HepG2 (cell line): ENCODE data around the gene BBS1. TPM values are rescaled to one million over a fixed set of nuclear protein-coding genes. Genes with fewer than 3 reads are reported as not detected.

Experiments
- ATAC-seq: fragments of 200-7000 bp; cut with Tn5 transposase; 3 replicates; pipeline ENCODE4 v1.9.1; 2020; ENCODE audit warnings: mild to moderate bottlenecking, moderate library complexity
- BruUV-seq: library from RNA; stranded (reverse); fragments of 400-500 nt; replicated peaks from 2 replicates; lab custom pipeline; 2021; lab: Mats Ljungman, UMichigan
- CTCF ChIA-PET: fragments of 300-600 bp; formaldehyde crosslinking; extraction: SDS; loops from one replicate; lab custom pipeline; 2021; ENCODE audit warnings: low total read pairs, inconsistent platforms, low intra/inter-chr PET ratio; lab: Yijun Ruan, JAX
- POLR2A ChIA-PET: fragments of 350-600 bp; sonication (Branson Sonifier 250); formaldehyde crosslinking; loops from one replicate; lab custom pipeline; 2020; ENCODE audit warnings: antibody characterized with exemption, inconsistent platforms; lab: Yijun Ruan, JAX
- DNase-seq: peaks from one replicate; pipeline ENCODE4 v3.0.0-alpha.2; 2015; ENCODE audit warnings: low spot score
- FAIRE-seq: peaks from 3 replicates; lab custom pipeline; 2011; peaks lifted over from hg19 to GRCh38; lab: Jason Lieb, UNC
- H2AFZ ChIP-seq: one replicate; pipeline ENCODE4 v1.6.1; 2011; ENCODE audit warnings: low read length, inconsistent platforms
- H3K27ac ChIP-seq: fragments of 300-600 bp; 3 replicates; pipeline ENCODE4 v1.8.0; 2011; ENCODE audit warnings: mixed run types, mild to moderate bottlenecking, mixed read lengths, low read length, inconsistent platforms; ENCODE audit not compliant: insufficient read depth; ENCODE audit errors: extremely low read length
- H3K27me3 ChIP-seq, 2 experiments: fragments of 200-600 bp in 1 of 2; 2 replicates in 1 of 2; 3 replicates in 1 of 2; pipeline versions ENCODE4 v1.6.0 to v1.8.0; 2011; ENCODE audit warnings: low read length in 2 of 2, mild to moderate bottlenecking in 2 of 2, moderate library complexity in 2 of 2, inconsistent platforms in 1 of 2; ENCODE audit not compliant: insufficient read depth in 2 of 2, control insufficient read depth in 1 of 2
- H3K36me3 ChIP-seq, 2 experiments: fragments of 200-600 bp in 1 of 2; replicated peaks in 1 of 2; 2 replicates in 1 of 2; 3 replicates in 1 of 2; pipeline versions ENCODE4 v1.5.1 to v1.8.0; 2011; ENCODE audit warnings: low read length in 2 of 2, inconsistent platforms in 1 of 2; ENCODE audit not compliant: insufficient read depth in 2 of 2, control insufficient read depth in 1 of 2
- H3K4me1 ChIP-seq: 2 replicates; pipeline ENCODE4 v1.5.1; 2012; ENCODE audit warnings: low read length, inconsistent platforms; ENCODE audit not compliant: insufficient read depth
- H3K4me2 ChIP-seq: 2 replicates; pipeline ENCODE4 v1.6.0; 2011; ENCODE audit warnings: low read depth, low read length, inconsistent platforms
- H3K4me3 ChIP-seq, 3 experiments: fragments of 200-600 bp in 1 of 3; sonication (generic), shearing (Covaris generic) in 1 of 3; replicated peaks in 1 of 3; 2 replicates each; pipeline ENCODE4 v1.5.1; 2011 to 2016; ENCODE audit warnings: low read length in 3 of 3, inconsistent platforms in 2 of 3, low read depth in 2 of 3, mild to moderate bottlenecking in 2 of 3, control low read depth in 1 of 3, mixed read lengths in 1 of 3; ENCODE audit not compliant: insufficient read depth in 1 of 3
- H3K79me2 ChIP-seq: one replicate; pipeline ENCODE4 v1.6.1; 2011; ENCODE audit warnings: low read length, inconsistent platforms; ENCODE audit not compliant: insufficient read depth
- H3K9ac ChIP-seq: 2 replicates; pipeline ENCODE4 v1.6.0; 2011; ENCODE audit warnings: mild to moderate bottlenecking, low read depth, low read length, inconsistent platforms; ENCODE audit not compliant: insufficient read depth
- H3K9me3 ChIP-seq: 2 replicates; pipeline ENCODE4 v1.5.1; 2012; ENCODE audit warnings: mild to moderate bottlenecking, low read length
- H4K20me1 ChIP-seq: 2 replicates; pipeline ENCODE4 v1.6.0; 2011; ENCODE audit warnings: inconsistent platforms, mild to moderate bottlenecking, low read length, moderate library complexity; ENCODE audit not compliant: insufficient read depth
- ADNP ChIP-seq: sonication (generic); formaldehyde crosslinking; IDR thresholded peaks from 2 replicates; pipeline ENCODE4 v1.4.0; 2020; ENCODE audit warnings: missing genetic modification reagents
- FOXA3 ChIP-seq: IDR thresholded peaks from 2 replicates; pipeline ENCODE4 v1.6.1; 2016; ENCODE audit warnings: missing genetic modification reagents, missing compliant biosample characterization
- HES4 ChIP-seq: sonication (generic); formaldehyde crosslinking; IDR thresholded peaks from 2 replicates; pipeline ENCODE4 v1.9.0; 2021; ENCODE audit warnings: mild to moderate bottlenecking, missing genetic modification reagents, borderline replicate concordance
- HOXA5 ChIP-seq: sonication (generic); formaldehyde crosslinking; IDR thresholded peaks from 2 replicates; pipeline ENCODE4 v1.4.0; 2020; ENCODE audit warnings: missing genetic modification reagents
- IRX3 ChIP-seq: sonication (generic); formaldehyde crosslinking; IDR thresholded peaks from 2 replicates; pipeline ENCODE4 v1.8.1; 2023; ENCODE audit warnings: mild to moderate bottlenecking, low read depth, missing genetic modification reagents, borderline replicate concordance
- KAT7 ChIP-seq: IDR thresholded peaks from 2 replicates; pipeline ENCODE4 v1.6.1; 2018; ENCODE audit warnings: borderline replicate concordance, missing compliant biosample characterization
- TMF1 ChIP-seq: sonication (generic); formaldehyde crosslinking; IDR thresholded peaks from 2 replicates; pipeline ENCODE4 v1.8.1; 2022; ENCODE audit warnings: low read depth, missing genetic modification reagents
- TP53 ChIP-seq: sonication (generic); formaldehyde crosslinking; conservative IDR thresholded peaks from 2 replicates; pipeline ENCODE4 v1.4.0; 2020; ENCODE audit warnings: missing genetic modification reagents
- ZMYM3 ChIP-seq: sonication (generic); formaldehyde crosslinking; IDR thresholded peaks from 2 replicates; pipeline ENCODE4 v1.5.1; 2020; ENCODE audit warnings: mild to moderate bottlenecking, missing genetic modification reagents
- ZNF264 ChIP-seq: sonication (generic); formaldehyde crosslinking; IDR thresholded peaks from 2 replicates; pipeline ENCODE4 v1.4.0; 2020; ENCODE audit warnings: missing genetic modification reagents
- ZNF629 ChIP-seq: sonication (generic); formaldehyde crosslinking; conservative IDR thresholded peaks from 2 replicates; pipeline ENCODE4 v1.5.0; 2020; ENCODE audit warnings: missing genetic modification reagents
- ZNF737 ChIP-seq: sonication (generic); formaldehyde crosslinking; IDR thresholded peaks from 2 replicates; pipeline ENCODE4 v1.5.0; 2020; ENCODE audit warnings: missing genetic modification reagents, mild to moderate bottlenecking, borderline replicate concordance
- ZNF878 ChIP-seq: sonication (generic); formaldehyde crosslinking; IDR thresholded peaks from 2 replicates; pipeline ENCODE4 v1.8.1; 2023; ENCODE audit warnings: mild to moderate bottlenecking, missing genetic modification reagents, moderate library complexity
- WGBS: methylation state at CpG from one replicate; pipeline ENCODE4 v1.1.6; 2017; ENCODE audit warnings: low lambda C conversion rate; 5-methylcytosine and 5-hydroxymethylcytosine counted together
- in situ Hi-C: cut with HindIII; loops from 2 replicates; pipeline ENCODE4 v1.10.0; 2017; ENCODE audit warnings: low pct_unique_long_range_greater_than_20kb; ENCODE audit not compliant: extremely low pct_ligation_motif_present
- intact Hi-C: fragments of 100-400 bp; cut with micrococcal nuclease; formaldehyde crosslinking; loops from one replicate; pipeline ENCODE4 v1.10.0; 2022; ENCODE audit not compliant: unreplicated experiment
- polyA plus RNA-seq, 8 experiments: library from polyadenylated mRNA; depleted of rRNA in 3 of 8; stranded (reverse) in 7 of 8; unstranded in 1 of 8; fragments of >200 nt; fragmentation: Illumina TruSeq in 4 of 8; extraction: Trizol in 4 of 8; gene quantifications; 2 replicates each; pipeline versions ENCODE4 v1.2.1 to v1.2.3, GENCODE V29; 2011 to 2016; ENCODE audit warnings: low read depth in 4 of 8, missing spikeins in 1 of 8, mixed read lengths in 1 of 8; ENCODE audit not compliant: insufficient read depth in 1 of 8
- total RNA-seq, 5 experiments: library from RNA; depleted of rRNA; stranded (reverse); fragments of >200 nt; fragmentation: Illumina TruSeq; extraction: Trizol; gene quantifications; 2 replicates each; pipeline ENCODE4 v1.2.3, GENCODE V29; 2016; ENCODE audit warnings: low read depth in 1 of 5
- TF ChIP-seq, protein P1 (sequence below): IDR thresholded peaks from 2 replicates; pipeline ENCODE4 v1.6.1; 2016; ENCODE audit warnings: low read depth
- TF ChIP-seq, protein P2 (sequence below): sonication (generic); formaldehyde crosslinking; IDR thresholded peaks from 2 replicates; pipeline ENCODE4 v1.4.0; 2020; ENCODE audit warnings: missing genetic modification reagents

BBS1 gene
- total and polyA plus RNA-seq, 2 of the 13 experiments (the other 11 are each of a cell fraction or from before 2014, with no cell fraction given): 11.7 to 14.1 TPM

DNA sequence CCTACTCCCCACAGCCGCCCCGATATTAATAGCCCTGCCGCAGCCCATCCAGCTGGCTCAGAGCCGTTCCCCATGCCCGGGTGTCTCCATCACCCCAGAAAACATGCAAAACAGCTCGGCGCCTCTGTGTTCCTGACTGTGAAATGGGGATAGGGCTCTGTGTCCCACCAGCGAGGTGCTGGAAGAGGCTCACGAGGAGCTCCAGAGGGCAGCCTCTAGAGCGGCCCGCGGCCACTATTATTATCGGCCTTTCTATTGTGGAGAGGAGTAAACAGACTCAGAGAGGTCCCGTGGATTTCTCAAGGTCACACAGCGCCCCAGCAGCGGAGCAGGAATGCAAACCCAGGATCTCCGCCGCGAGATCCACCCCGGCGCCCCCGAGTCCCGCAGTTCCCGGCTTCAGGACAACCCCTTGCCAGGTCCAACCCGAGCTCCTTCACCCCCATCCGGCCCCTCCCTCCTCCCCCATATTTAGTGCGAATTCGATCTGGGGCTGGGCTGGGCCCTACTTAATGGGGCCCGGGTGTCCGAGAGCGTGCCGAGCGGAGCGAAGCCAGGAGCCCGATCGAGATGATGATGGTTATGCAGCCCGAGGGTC is 36.0 kb downstream of the BBS1 start, which contains the start of gene ACTN3 (continued):
- TF ChIP-seq HOXA5 (CRISPR knock-in tag) (no peak), TMF1 (no peak)

DNA sequence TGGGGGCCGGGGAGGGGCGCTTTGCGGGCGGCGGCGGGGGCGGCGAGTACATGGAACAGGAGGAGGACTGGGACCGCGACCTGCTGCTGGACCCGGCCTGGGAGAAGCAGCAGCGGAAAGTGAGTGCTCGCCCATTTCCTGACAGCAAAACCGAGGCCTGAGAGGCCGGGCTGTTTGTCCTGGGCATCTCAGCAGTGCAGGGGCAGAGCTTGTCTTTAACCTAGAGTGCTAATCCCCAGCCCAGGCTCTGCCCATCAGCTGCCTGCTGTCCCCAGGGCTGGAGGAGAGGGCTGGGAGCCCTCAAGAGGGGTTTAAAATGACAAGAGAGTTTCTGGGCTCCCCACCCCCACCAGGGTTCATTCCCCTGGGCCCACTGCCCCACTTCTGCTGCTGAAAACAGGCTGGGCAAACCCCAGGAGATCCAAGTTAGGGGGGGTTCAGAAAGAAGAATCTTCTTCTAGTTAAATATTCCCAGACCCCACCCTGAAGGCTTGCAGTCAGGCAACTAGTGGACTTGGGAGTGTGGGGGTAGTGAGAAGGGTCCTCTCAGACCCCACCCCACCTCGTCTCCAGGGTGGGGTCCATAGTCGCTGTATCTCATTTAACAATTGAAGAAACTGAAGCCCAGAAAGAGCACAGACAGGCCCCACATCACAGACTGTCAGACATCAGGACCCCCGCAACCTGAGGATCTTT is 36.7 kb downstream of the BBS1 start:
- WGBS: 16% methylated on average over 14 of the region's 18 CpGs
- Histone ChIP-seq H2AFZ (no peak overlapping the region), H3K36me3 (no peaks in the 10 kb centered on the region), H3K27ac (no peak overlapping the region), H3K27me3 (peaks cover 2 to 11% of the 10 kb centered on the region in 2 experiments; a peak in 4 of 5 replicates), H3K4me1 (peaks cover 47% of the 10 kb centered on the region), H3K9ac (peak overlapping the region; percentile 40; the same call in 1 of the 2 replicates), H3K79me2 (no peaks in the 10 kb centered on the region), H3K9me3 (no peaks in the 10 kb centered on the region), H4K20me1 (no peaks in the 10 kb centered on the region), H3K4me3 (peak overlapping the region; percentile 69 to 93 (median 83); a peak in 5 of 6 replicates), H3K4me2 (peak overlapping the region; percentile 97)
- ATAC-seq (peak; percentile 4; the same call in 1 of the 3 replicates), FAIRE-seq (no peak), DNase-seq (no peak)
- TF ChIP-seq FOXA3 (CRISPR knock-in tag) (no peak), TP53 (CRISPR knock-in tag) (no peak), ZNF264 (CRISPR knock-in tag) (no peak), HES4 (0 out of 2 replicates have a peak, but pooled peaks have one; percentile 19), ADNP (peak; percentile 55; the same call in 1 of the 2 replicates), ZNF878 (CRISPR knock-in tag) (no peak), ZNF737 (no peak), IRX3 (CRISPR knock-in tag) (no peak), ZNF629 (CRISPR knock-in tag) (peak; percentile 95), ZMYM3 (CRISPR knock-in tag) (no peak), KAT7 (CRISPR knock-in tag) (no peak)
- TF ChIP-seq, protein P1, sequence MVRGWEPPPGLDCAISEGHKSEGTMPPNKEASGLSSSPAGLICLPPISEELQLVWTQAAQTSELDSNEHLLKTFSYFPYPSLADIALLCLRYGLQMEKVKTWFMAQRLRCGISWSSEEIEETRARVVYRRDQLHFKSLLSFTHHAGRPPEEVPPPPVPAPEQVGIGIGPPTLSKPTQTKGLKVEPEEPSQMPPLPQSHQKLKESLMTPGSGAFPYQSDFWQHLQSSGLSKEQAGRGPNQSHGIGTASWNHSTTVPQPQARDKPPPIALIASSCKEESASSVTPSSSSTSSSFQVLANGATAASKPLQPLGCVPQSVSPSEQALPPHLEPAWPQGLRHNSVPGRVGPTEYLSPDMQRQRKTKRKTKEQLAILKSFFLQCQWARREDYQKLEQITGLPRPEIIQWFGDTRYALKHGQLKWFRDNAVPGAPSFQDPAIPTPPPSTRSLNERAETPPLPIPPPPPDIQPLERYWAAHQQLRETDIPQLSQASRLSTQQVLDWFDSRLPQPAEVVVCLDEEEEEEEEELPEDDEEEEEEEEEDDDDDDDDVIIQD (CRISPR knock-in tag): no peak
- TF ChIP-seq, protein P2, sequence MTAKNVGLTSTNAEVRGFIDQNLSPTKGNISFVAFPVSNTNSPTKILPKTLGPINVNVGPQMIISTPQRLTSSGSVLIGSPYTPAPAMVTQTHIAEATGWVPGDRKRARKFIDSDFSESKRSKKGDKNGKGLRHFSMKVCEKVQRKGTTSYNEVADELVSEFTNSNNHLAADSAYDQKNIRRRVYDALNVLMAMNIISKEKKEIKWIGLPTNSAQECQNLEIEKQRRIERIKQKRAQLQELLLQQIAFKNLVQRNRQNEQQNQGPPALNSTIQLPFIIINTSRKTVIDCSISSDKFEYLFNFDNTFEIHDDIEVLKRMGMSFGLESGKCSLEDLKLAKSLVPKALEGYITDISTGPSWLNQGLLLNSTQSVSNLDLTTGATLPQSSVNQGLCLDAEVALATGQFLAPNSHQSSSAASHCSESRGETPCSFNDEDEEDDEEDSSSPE (CRISPR knock-in tag): no peak
- POLR2A ChIA-PET: interaction anchor here (1.2 to 2.9 kb wide), 6 partner anchors 38 to 131 kb away, joined by 5 to 17 read pairs (median 11); partner anchors contain the start of genes CCDC87, CCS, DPP3 and RBM14
- BruUV-seq: no TSS peak
- in situ Hi-C loops: no loop called here
- CTCF ChIA-PET: no interaction called here
- intact Hi-C loops: loop anchor here (1.0 kb wide), 1 partner anchor 67 kb away; the partner anchor contains the start of gene DPP3
